Measurements from ENCODE around the gene TM2D3.

Gene TM2D3, protein sequence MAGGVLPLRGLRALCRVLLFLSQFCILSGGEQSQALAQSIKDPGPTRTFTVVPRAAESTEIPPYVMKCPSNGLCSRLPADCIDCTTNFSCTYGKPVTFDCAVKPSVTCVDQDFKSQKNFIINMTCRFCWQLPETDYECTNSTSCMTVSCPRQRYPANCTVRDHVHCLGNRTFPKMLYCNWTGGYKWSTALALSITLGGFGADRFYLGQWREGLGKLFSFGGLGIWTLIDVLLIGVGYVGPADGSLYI

DNA sequence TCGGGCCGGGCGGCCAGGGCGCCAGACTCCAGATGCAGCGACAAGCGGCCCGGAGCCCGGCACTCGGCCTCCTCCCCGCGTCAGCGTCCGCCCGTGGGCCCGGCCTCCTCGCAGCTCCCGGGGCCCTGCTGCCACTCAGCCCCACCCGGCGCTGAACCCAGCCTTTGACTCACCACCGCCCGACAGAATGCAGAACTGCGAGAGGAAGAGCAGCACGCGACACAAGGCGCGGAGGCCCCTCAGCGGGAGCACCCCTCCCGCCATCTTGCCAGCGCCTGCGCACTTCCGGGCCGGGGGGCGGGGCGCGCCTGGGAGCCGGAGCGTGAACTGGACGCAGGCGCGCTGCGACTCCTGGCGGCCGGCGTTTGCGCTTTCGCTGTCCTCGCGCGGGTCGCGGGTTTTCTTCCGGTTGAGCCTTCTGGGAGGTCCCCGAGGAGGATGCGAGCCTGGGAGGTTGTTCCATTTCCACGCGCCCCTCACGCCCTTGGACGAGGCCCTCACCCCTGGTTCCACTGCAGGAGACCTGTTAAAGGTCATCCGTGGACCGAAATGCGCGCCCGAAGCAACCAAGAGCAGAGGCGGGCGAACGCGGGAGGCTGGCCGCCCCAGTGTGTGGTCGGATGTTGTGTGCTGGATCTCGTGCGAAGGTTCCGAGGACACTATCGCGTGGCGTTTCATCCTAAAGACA is at the start of gene TM2D3:
TM2D3 (minus strand) TSS at position 284 of the 688 bp plus-strand sequence; CDS start at position 264, 20 bp downstream.
- DNase-seq, result peak; percentile 91 to 92

DNA sequence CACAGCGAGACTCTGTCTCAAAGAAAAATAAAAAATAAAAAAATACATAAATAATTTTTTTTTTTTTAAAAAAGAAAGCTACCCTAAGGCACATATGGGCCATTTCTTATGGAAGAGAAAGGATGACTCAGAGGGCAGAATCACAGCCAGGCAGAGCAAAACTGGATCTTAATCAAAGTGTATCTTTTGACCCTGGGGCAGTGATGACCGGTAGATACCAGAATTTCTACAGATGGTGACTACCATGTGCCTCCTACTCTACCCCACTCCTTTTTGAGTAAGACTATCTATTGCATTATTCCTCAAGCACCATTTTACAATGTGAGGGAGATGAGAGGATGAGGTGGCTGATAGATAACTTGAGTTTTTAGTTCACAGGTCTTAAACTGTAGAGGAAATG is 46.1 kb upstream of the TM2D3 start:
- DNase-seq, result no peak

DNA sequence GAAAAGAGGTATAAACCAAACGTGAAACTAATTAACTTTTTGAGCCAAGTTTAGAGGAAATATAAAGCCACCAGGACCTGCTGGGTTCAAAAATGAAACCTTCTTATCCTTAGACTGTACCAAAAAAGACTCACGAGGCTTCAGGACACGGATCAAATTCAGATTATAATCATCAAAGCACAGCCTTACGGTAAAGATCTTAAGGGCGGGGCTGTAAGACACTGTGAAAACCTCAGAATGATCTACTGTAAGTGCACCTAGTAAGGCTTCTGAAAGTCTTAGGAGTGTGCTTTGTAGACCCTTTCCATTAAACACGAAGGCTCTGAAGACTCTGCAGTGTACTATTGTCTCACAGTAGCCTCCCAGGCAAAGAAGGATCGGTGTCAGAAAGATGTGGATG is 45.3 kb upstream of the TM2D3 start:
- no peak for DNase-seq

DNA sequence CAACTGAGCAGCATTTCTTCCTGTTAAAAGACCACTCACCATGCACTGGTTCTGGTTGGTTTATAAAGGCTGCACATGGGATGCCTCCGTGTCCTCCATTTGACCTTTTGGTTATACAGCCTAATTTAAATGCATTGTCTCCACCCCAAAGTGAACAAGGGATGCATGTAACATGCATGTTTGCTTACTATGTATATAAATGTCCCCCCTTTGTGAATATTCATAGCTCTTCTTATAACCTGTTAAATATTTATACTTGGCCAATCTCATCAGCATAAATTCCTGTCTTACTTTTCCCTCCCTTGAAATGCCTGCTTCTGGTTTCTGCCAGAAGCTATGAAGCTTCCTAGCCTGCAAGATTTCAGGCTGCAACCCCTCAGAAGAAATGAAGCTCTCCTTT is 44.6 kb upstream of the TM2D3 start:
- DNase-seq, result no peak

DNA sequence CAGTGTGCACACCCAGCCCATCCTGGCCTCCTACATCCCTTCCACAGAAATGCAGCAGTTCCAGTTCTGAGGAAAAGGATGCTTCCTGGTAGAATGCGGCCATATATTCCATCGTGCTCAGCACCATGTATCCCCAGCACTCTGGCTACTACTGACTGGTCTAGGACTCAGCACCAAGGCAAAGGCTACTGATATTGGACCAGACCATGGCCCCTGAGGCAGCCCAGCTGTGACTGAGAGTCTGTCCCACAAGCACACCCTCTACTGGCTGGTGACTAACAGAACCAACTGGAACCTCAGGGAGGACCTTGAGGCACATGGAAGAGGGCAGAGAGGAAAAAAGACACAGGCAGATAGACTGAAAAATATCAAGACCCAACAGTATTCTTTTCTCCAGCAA is 42.1 kb upstream of the TM2D3 start:
- DNase-seq, result no peak

DNA sequence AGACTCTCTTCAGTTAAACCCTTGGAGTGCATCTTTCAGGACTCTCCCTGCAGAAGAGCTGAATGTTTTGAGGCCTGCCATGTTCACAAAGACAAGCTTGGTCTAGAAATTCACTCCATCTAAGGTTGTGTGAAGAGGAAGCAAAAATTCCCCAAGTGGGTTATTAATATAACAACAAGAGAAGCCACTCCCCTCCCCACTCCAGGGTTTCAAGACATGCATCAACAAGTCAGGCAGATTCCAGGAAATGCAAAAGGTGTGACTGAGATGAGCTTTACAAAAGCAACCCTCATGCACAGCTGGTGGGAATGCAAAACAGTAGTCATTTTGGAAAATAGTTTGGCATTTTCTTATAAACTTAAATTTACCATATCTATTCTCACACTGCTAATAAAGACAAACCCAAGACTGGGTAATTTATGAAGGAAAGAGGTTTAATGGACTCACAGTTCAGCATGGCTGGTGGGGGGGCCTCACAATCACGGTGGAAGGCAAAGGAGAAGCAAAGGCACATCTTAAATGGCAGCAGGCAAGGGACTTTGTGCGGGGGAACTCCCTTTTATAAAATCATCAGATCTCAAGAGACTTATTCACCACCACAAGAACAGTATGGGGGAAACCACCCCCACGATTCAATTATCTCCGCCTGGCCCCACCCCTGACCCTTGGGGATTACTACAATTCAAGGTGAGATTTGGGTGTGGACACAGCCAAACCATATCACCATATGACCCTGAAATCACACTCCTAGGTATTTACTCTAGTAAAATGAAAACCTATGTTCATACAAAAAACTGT is 40.8 kb upstream of the TM2D3 start:
- DNase-seq, result no peak

DNA sequence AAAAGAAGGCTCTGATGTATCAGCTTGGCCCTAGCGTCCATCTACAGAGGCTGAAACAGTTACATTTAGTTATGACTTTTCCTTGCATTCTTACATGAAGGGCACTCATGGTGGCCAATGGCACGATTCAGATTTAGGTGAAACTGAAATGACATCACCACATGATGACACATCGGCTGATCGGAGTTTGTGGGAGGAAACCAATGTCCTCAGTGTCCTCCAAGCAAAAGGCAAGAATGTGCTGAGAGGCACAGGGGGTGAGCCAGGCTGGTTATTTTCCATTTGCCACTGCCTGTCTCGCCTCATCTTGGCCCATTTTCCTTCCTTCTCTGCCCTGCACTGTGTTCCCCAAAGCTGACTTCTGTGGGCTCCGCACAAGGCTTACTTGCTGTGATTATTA is 37.7 kb upstream of the TM2D3 start:
- DNase-seq, result no peak

DNA sequence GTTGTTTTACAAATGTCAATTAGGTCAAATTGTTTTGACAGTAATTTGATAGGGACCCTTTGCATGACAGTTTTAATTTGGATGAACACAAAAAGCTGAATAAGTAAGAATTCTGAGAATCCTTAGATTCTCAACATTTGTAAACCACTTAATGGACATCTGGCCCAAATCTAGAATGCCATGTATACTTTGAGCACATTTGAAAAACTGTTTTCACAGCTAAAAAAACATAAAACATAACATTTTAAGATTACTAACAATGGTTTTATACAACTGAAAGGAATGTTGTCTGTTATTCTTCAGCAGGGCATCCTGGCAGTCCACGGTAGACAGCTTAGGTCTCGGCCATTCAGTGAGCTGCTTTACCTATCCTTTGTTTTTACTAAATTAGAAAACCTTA is 34.5 kb upstream of the TM2D3 start:
- no peak for DNase-seq

DNA sequence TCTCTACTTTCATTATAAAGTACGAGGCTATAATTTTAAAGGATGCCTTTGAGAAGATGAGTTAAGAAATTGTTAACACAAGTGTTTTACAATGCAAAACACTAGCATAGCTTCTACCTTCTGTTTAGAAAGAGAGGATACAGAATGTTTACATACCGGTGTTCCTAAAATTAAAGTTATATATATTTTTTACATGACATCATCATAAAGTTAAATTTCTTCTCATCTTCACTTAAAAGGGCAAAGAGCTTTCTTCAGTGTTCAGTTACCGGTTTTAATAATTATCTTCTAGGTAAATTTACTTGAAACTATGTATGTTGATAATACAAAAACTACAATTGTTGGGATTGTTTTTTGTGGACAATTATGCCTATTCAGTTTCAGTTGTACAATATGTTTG is 32.7 kb upstream of the TM2D3 start:
- DNase-seq, result no peak

DNA sequence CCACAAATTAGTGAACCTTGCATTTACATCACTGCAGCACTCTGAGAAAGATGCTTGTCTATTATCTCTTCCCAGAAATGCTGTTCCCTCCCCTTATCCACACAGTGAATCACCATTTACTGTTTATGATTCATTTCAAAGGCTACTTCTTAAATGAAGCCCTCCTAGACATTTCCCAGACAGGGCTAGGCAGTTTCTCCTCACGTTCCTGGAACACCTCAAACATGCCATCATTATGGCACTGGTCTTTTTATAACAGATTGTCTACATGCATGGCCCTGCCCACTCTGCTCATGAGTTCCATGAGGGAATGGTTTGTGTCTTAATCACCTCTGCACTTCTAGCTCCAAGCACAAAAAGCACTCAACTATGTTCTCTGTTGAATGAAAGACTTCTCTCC is 32.2 kb upstream of the TM2D3 start:
- DNase-seq, result no peak

DNA sequence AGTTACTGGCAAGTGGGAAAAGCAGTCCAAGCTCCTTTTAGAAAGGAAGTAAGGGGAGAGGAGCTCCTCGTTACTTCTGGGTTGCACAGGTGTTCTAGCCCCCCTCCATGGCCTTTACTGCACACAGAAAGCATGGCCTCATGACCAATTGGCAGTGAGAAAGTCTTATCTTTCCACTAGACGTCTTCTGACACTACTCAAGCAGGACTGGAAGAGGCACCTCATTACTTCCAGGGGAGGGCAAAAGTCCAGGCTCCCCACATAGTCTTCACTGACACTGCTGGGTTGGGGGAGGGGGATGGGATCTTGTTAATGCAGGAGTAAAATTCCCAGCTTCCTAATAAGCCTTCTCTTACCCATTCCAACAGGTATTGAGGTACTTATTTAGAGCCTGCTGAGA is 27.6 kb upstream of the TM2D3 start:
- DNase-seq, result no peak

DNA sequence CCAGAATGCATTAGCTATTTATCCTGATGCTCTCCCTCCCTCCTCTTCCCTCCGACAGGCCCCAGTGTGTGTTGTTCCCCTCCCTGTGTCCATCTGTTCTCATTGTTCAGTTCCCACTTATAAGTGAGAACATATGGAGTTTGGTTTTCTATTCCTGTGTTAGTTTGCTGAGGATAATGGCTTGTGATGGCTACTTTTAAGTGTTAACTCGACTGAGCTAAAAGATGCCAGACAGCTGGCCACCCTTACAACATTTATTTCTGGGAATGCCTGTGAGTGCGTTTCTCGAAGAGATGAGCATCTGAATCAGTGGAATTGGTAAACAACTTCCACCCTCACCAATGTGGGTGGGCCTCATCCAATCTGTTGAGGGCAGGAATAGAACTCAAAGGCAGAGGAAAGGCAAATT is 24.7 kb upstream of the TM2D3 start:
- DNase-seq, result no peak

DNA sequence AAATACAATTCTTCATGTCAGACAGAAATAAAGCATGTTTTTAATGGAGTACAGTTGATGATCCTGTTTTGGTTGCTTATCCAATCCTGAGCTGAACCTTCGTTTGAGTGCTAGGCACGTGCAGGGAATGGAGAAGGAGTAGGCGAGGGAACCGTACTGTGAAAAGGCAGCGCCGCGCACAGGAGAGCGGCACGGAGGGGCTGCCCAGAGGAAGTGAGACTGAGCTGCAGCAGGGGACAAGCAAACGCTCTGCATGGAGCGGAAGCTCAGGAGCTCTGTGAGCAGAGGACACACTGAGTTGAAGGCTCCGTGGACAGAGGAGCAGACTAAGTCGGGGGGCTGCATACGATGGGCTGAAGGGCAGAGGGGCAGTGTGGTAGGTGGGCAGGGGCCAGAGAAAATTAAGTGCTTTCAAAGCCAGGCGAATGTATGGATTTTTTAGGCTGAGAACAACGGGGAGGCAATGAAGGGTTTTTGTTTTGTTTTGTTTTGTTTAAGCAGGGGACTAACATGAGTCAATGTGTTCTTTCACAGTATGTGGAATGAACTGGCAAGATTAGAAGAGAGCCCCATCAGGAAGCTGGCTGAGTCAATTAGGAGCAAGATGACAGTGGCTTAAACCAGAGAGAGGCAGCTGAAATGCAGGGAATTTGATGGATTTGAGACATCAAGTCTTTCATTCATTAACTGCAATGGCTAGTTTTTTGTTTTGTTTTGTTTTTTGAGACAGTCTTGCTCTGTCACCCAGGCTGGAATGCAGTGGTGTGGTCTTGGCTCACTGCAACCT is 23.8 kb upstream of the TM2D3 start:
- DNase-seq, result no peak

DNA sequence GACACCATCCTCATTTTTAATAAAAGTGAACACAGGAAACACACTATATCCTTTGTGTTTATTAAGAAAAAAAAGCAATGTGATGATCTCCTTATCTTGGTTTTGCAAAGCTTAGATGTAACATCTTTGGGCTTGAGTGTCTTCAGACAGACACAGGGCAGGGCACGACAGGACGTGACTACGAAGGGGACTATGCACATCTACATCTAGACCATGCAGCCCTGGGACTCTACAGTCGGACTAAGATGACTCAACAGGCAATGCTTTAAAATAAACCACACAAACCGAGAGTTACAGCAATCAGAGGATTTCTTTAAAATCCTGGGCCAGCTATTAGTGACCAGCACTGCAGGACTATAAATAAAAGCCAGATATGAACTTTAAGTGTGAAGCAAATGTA is 22.8 kb upstream of the TM2D3 start:
- DNase-seq, result no peak

DNA sequence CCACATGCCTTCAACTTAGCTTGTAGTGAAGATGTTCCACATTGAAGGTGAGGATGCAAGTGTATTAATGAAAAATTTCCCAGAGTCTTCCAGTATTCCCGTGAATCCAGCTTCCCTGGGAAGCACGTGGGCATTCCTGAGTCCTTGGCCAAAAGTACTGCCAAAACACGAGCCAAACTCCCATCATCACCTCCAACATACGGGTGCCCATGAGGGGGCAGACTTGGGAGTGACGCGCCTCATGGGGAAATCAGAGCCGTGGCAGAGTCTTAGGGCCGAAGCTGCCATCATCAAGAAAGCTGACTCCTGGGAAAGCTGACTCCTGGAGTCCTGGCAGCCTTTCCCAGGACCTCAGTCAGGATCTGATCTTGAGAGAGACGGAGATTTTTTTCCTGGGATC is 20.1 kb upstream of the TM2D3 start:
- no peak for DNase-seq

DNA sequence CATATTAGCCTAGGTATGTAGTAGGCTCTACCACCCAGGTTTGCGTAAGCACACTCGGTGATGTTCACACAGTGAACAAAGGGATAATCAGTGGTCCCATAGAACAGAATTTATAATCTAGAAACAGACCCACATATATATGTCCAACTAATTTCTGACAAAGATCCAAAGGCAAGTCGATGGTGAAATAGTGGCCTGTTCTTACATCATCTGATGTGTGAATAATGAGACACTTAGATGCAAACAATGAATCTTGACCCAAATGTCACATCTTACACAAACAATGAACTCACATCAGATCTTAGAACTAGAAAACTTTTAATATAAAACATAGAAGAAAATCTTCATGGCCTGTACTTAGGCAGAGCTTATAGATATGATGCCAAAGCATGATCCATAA is 17.6 kb upstream of the TM2D3 start:
- no peak for DNase-seq

DNA sequence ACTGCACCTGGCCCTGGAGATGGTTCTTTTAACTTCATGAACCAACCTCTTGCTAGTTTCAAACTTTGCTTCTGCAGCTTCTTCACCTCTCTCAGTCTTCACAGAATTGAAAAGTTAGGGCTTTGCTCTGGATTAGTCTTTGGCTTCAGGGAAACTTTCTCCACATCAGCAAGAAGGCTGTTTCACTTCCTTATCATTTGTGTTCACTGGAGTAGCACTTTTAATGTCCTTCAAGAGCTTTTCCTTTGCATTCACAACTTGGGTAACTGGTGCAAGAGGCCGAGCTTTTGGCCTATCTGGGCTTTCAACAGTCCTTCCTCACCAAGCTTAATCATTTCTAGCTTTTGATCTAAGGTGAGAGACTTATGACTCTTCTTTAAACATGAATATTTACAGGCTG is 15.7 kb upstream of the TM2D3 start:
- no peak for DNase-seq

DNA sequence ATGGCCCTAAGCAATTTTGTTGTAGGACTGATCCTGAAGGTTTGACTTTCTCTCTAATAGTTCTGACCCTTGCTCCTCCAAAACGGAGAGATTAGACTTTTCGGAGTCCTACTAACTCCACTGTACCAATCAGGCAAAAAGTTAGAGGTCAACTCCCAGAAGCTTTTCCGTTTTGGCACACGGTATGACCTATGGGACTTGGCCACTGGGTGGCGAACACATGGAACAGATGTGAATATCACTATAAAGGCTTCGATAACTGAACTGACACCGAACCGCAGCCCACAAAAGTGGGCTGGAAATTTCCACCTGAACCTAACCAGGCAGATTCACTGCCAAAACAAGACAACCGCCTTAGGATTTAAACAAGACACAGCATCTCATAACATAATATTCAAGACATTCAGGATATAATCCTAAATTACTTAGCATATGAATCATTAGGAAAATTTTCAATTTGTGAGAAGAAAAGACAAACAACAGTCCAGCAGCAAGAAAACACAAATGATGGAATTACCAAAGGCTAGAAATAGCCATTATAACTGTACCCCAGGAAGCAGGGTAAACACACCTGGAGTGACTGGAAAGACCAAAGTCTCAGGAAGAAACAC is 12.2 kb upstream of the TM2D3 start:
- DNase-seq, result no peak

DNA sequence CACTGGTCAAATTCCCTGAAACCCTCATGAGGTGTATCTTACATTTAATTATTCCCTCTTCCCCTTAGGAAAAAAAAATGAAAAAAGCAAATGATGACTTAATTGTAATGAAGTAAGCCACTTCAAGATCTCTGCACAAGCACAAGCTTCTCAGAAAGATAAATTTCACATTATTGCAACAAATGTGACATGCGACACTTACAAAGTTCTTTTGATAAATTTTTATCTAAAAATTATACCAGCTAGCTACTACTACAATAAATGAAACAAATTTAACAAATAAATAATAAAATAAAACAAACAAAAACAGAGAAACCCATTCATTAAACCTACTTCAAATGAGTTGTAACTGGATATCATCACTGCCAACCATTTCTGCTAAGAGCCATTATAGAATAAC is 10.0 kb upstream of the TM2D3 start:
- no peak for DNase-seq

DNA sequence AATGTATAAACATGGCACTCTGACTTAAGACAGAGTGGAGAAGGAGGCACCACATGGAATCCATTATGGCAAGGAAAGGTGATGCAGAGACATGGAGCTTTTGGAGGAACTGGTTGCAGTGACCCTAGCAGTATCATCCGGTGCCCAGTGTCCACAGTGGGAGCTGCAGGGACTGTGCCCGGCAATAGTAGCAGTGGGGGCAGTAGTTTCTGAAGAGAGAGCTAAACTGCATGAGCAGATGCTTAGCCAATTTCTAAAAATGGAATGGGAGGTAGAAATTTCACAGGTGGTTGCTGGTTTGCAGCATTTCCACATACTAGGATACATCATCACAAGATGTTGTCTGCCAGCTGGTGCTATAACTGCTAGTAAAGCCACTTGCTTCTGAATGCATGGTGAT is 7.8 kb upstream of the TM2D3 start:
- no peak for DNase-seq

DNA sequence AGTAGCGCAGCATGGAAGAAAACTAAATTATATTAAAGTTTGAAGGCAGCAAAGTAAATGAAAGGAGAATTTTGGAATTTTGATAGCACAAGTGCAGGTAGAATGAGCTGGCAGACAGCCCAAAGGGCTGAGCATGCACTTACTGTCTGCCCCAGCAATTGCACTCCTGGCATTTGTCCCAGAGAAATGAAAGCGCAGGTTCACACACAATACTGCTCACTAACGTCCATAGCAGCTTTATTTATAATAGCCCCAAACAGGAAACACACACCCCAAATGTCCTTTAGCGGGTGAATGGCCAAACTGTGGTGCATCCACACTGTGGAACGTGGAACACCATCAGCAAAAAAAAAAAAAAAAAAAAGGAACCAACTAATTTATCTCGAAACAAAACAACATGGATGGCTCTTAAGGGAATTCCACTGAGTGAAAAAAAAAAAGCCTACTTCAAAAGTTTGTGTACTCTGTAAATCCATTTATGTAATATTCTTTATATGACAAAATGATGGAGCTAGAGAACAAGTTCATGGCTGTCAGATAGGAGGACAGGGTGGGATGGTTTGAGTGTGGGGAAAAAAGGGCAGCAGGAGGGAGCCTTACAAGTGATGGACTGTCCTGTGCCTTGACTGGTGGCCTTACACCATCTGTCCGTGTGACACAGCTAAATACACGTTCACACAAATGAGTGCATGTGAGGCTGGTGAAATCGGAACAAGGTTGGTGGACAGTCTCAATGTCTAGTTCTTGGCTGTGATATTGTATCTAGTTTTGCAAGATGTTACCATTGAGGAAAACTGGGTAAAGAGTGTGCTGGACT is 6.0 kb upstream of the TM2D3 start:
- DNase-seq, result peak; percentile 72 to 93

DNA sequence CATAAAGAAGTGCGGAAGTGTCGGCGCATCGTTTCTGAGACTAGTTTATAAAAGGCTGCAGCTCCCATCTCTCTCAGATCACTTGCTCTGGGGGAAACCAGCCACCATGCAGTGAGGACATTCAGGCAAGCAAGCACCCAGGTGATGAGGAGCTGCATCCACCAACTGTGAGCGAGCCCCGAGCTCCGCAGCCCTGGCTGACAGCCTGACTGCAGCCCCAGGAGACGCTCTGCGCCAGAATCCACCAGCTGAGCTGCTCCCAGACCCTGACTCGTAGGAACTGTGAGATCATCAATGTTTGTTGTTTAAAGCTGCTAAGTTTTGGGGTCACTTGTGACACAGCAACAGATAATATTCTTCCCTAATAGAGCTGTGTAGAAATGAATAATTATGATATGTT is 5.0 kb upstream of the TM2D3 start:
- DNase-seq, result no peak

Data from NCI-H2081 (cell line).